ENCODE data around the gene C3orf22.

- TF ChIP-seq CTCF (conservative IDR thresholded peaks at IDR 0.05): no peak
- TF ChIP-seq ZFX (IDR thresholded peaks at IDR 0.05): no peak
Measured at GRCh38 chr3:126535636-126536035, 23.1 kb downstream of the C3orf22 start.

Data from C4-2B (cell line).